B cell (primary cell): Measurements from ENCODE around the gene ST6GALNAC2. TPM values are rescaled to one million over a fixed set of nuclear protein-coding genes. Genes with fewer than 3 reads are reported as not detected.

Experiments used
- ATAC-seq: fragments of 200-7000 bp; cut with Tn5 transposase; one replicate; pipeline ENCODE4 v1.10.0; 2021; ENCODE audit warnings: low read depth, mild to moderate bottlenecking, moderate number of reproducible peaks, moderate library complexity
- CTCF ChIA-PET: fragments of 350-600 bp; sonication (Branson Sonifier 250); formaldehyde crosslinking; loops from one replicate; lab custom pipeline; 2021; ENCODE audit warnings: antibody characterized with exemption, inconsistent platforms; lab: Charles Lee
- POLR2A ChIA-PET: fragments of 350-600 bp; sonication (Branson Sonifier 250); formaldehyde crosslinking; loops from one replicate; lab custom pipeline; 2021; ENCODE audit warnings: antibody characterized with exemption; lab: Charles Lee
- DNase-seq: peaks from one replicate; pipeline ENCODE4 v3.0.0; 2013
- H2AFZ ChIP-seq: 2 replicates; pipeline ENCODE4 v1.6.1; 2012; ENCODE audit warnings: mild to moderate bottlenecking, low read depth, low read length; ENCODE audit not compliant: insufficient read depth, poor library complexity, severe bottlenecking
- H3K27ac ChIP-seq, 2 donors: 1 replicate in 1 of 2; 2 replicates in 1 of 2; pipeline ENCODE4 v1.5.1; 2012 to 2013; ENCODE audit warnings: low read length in 2 of 2, mild to moderate bottlenecking in 2 of 2, moderate library complexity in 1 of 2
- H3K27me3 ChIP-seq, 4 experiments: fragments of 200-600 bp in 1 of 4; sonication (generic) in 1 of 4; replicated peaks in 1 of 4; 1 replicate in 2 of 4; 2 replicates in 2 of 4; pipeline versions ENCODE4 v1.6.1 to v1.7.0; 2013 to 2016; ENCODE audit warnings: low read length in 3 of 4, mild to moderate bottlenecking in 2 of 4, mixed read lengths in 1 of 4, moderate library complexity in 1 of 4; ENCODE audit not compliant: insufficient read depth in 4 of 4, control insufficient read depth in 3 of 4; ENCODE audit errors: control extremely low read depth in 1 of 4
- H3K36me3 ChIP-seq, 2 experiments: replicated peaks in 1 of 2; 1 replicate in 1 of 2; 2 replicates in 1 of 2; pipeline versions ENCODE4 v1.6.1 to v1.7.1; 2013; ENCODE audit warnings: low read length in 1 of 2; ENCODE audit not compliant: insufficient read depth in 2 of 2, control insufficient read depth in 1 of 2; ENCODE audit errors: control extremely low read depth in 1 of 2, extremely low read depth in 1 of 2
- H3K4me1 ChIP-seq, 2 donors: fragments of 200-600 bp in 1 of 2; sonication (generic) in 1 of 2; 1 replicate in 1 of 2; 2 replicates in 1 of 2; pipeline versions ENCODE4 v1.5.1 to v1.6.1; 2013 to 2017; ENCODE audit warnings: low read length in 2 of 2; ENCODE audit not compliant: control insufficient read depth in 2 of 2, insufficient read depth in 2 of 2
- H3K4me2 ChIP-seq: replicated peaks from 2 replicates; pipeline ENCODE3; 2012; ENCODE audit warnings: mild to moderate bottlenecking, low read depth, low read length; ENCODE audit not compliant: poor library complexity, severe bottlenecking
- H3K4me3 ChIP-seq, 5 experiments: fragments of 200-600 bp in 1 of 5; sonication (generic) in 1 of 5; 1 replicate in 3 of 5; 2 replicates in 2 of 5; pipeline versions ENCODE4 v1.5.1 to v1.7.0; 2011 to 2016; ENCODE audit warnings: low read length in 4 of 5, mild to moderate bottlenecking in 4 of 5, low read depth in 2 of 5, control low read depth in 1 of 5, moderate library complexity in 1 of 5; ENCODE audit not compliant: insufficient read depth in 1 of 5; ENCODE audit errors: control extremely low read depth in 1 of 5, extremely low read depth in 1 of 5
- H3K79me2 ChIP-seq: fragments of 200-600 bp; sonication (generic); one replicate; pipeline ENCODE4 v1.6.0; 2016; ENCODE audit warnings: low read length; ENCODE audit not compliant: control insufficient read depth, insufficient read depth
- H3K9ac ChIP-seq: fragments of 200-600 bp; sonication (generic); 2 replicates; pipeline ENCODE4 v1.6.1; 2017; ENCODE audit warnings: mild to moderate bottlenecking, low read length, moderate library complexity
- H3K9me3 ChIP-seq, 3 donors: one replicate each; pipeline versions ENCODE4 v1.6.1 to v1.7.1; 2013; ENCODE audit warnings: low read length in 2 of 3; ENCODE audit not compliant: control insufficient read depth in 2 of 3, insufficient read depth in 1 of 3; ENCODE audit errors: control extremely low read depth in 1 of 3
- H4K20me1 ChIP-seq: 2 replicates; pipeline ENCODE4 v1.6.0; 2012; ENCODE audit warnings: mild to moderate bottlenecking, low read length; ENCODE audit not compliant: insufficient read depth, control insufficient read depth, poor library complexity, severe bottlenecking
- H3K27ac Mint-ChIP-seq: one replicate; pipeline ENCODE4 v1.8.0; 2021; ENCODE audit warnings: mixed read lengths
- H3K27me3 Mint-ChIP-seq: one replicate; pipeline ENCODE4 v1.8.0; 2021; ENCODE audit warnings: mixed read lengths
- H3K4me1 Mint-ChIP-seq: one replicate; pipeline ENCODE4 v1.8.0; 2021; ENCODE audit warnings: mixed read lengths
- H3K4me3 Mint-ChIP-seq: one replicate; pipeline ENCODE4 v1.8.0; 2021; ENCODE audit warnings: mixed read lengths
- H3K9me3 Mint-ChIP-seq: one replicate; pipeline ENCODE4 v1.8.0; 2022; ENCODE audit warnings: mixed read lengths; ENCODE audit not compliant: insufficient read depth
- EZH2 ChIP-seq: IDR thresholded peaks from 2 replicates; pipeline ENCODE4 v1.6.1; 2012; ENCODE audit warnings: borderline replicate concordance, low read depth, mild to moderate bottlenecking, moderate library complexity, low read length; ENCODE audit not compliant: insufficient read depth, poor library complexity, severe bottlenecking
- WGBS: methylation state at CpG from one replicate; pipeline ENCODE4 v1.1.5; 2013; ENCODE audit warnings: missing lambda C conversion rate; ENCODE audit not compliant: insufficient coverage; 5-methylcytosine and 5-hydroxymethylcytosine counted together
- intact Hi-C: fragments of 100-400 bp; cut with micrococcal nuclease; formaldehyde crosslinking; loops from one replicate; pipeline ENCODE4 v1.10.0; 2022
- polyA plus RNA-seq: library from polyadenylated mRNA; depleted of rRNA; stranded (reverse); fragments of >200 nt; gene quantifications from 2 replicates; pipeline ENCODE4 v1.2.3, GENCODE V29; 2012
- total RNA-seq, 2 donors: library from RNA; stranded (reverse); fragments of 120-200 nt in 1 of 2; gene quantifications; 1 replicate in 1 of 2; 2 replicates in 1 of 2; pipeline versions ENCODE4 v1.2.3 to v1.2.4, GENCODE V29; 2013 to 2022
- TF ChIP-seq, protein P1 (sequence below): fragments of 200-600 bp; IDR thresholded peaks from one replicate; pipeline ENCODE4 v1.8.0; 2022; ENCODE audit warnings: antibody characterized with exemption, mild to moderate bottlenecking

Gene ST6GALNAC2
- total and polyA plus RNA-seq, 2 donors (not counting 1 experiment from before 2014, with no cell fraction given), result 0.58 to 2.7 TPM

DNA sequence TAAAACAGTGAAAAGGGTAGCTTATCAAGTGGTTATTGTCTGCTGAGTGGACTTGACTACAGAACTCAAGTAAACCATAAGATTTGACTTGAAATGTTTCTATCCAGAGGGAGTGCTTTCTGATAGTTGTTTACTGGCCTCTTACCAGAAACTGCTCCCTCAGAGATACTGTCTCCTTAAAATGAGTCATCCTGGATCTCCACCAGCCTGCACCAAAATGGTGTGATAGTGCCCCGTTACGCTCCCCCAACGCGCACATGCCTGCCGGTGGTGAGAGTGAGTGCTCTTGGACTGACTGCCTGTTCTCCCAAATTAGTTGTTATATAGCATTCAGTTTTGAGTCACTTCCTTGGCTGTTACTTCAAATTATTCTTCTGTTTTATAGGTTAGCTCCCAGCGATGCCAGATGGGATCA lies 22.9 kb downstream of the ST6GALNAC2 start:
- Histone ChIP-seq H3K4me1 (peaks cover 20 to 34% of the 10 kb centered on the region in 2 donors), H3K79me2 (peaks cover 33% of the 10 kb centered on the region), H3K9ac (no peak overlapping the region), H4K20me1 (peaks cover 38% of the 10 kb centered on the region), H3K4me3 (no peak overlapping the region), H3K27ac (no peak overlapping the region), H3K9me3 (no peaks in the 10 kb centered on the region), H3K36me3 (peaks cover 1 to 38% of the 10 kb centered on the region in 2 experiments), H2AFZ (no peak overlapping the region), H3K4me2 (no peak overlapping the region), H3K27me3 (no peaks in the 10 kb centered on the region)
- DNase-seq, result no peak
- POLR2A ChIA-PET, result no interaction called here
- Mint-ChIP-seq H3K27ac (peak overlapping the region; percentile 2), H3K9me3 (no peaks in the 10 kb centered on the region), H3K4me3 (no peak overlapping the region), H3K4me1 (peaks cover 55% of the 10 kb centered on the region), H3K27me3 (no peaks in the 10 kb centered on the region)
- ATAC-seq, result no peak
- CTCF ChIA-PET, result interaction anchor here (0.6 to 7.1 kb wide), 2 partner anchors 25 to 61 kb away, joined by 5 to 84 read pairs; no protein-coding TSS in a partner anchor
- WGBS, result no CpG with 5 or more reads among the region's 6 CpGs
- intact Hi-C loops, result no loop called here
- TF ChIP-seq, protein P1, sequence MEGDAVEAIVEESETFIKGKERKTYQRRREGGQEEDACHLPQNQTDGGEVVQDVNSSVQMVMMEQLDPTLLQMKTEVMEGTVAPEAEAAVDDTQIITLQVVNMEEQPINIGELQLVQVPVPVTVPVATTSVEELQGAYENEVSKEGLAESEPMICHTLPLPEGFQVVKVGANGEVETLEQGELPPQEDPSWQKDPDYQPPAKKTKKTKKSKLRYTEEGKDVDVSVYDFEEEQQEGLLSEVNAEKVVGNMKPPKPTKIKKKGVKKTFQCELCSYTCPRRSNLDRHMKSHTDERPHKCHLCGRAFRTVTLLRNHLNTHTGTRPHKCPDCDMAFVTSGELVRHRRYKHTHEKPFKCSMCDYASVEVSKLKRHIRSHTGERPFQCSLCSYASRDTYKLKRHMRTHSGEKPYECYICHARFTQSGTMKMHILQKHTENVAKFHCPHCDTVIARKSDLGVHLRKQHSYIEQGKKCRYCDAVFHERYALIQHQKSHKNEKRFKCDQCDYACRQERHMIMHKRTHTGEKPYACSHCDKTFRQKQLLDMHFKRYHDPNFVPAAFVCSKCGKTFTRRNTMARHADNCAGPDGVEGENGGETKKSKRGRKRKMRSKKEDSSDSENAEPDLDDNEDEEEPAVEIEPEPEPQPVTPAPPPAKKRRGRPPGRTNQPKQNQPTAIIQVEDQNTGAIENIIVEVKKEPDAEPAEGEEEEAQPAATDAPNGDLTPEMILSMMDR, result no peak
- TF ChIP-seq EZH2, result no peak

- H2AFZ ChIP-seq, result no peak overlapping the region
- intact Hi-C loops, result no loop called here
- H3K79me2 ChIP-seq, result peaks cover 40% of the 10 kb centered on the region
- peaks cover 55% of the 10 kb centered on the region for H3K4me1 Mint-ChIP-seq
- peaks cover 29% of the 10 kb centered on the region for H4K20me1 ChIP-seq
- TF ChIP-seq, protein P1, result no peak
- H3K4me1 ChIP-seq, result peaks cover 12 to 33% of the 10 kb centered on the region in 2 donors
- H3K9ac ChIP-seq, result no peak overlapping the region
- no peak overlapping the region for H3K27ac ChIP-seq
- ChIA-PET POLR2A (interaction anchor here (0.7 kb wide), 1 partner anchor 368 kb away, joined by 4 read pairs; no protein-coding TSS in a partner anchor), CTCF (interaction anchor here (1.2 to 7.1 kb wide), 4 partner anchors 24 to 152 kb away, joined by 3 to 84 read pairs (median 6); partner anchors contain the start of gene ST6GALNAC2)
- H3K4me3 Mint-ChIP-seq, result peak overlapping the region; percentile 2
- H3K4me2 ChIP-seq, result no peak overlapping the region
- 90% methylated on average over 4 of the region's 5 CpGs for WGBS
- no peaks in the 10 kb centered on the region for H3K27me3 ChIP-seq
- H3K4me3 ChIP-seq, result no peak overlapping the region
- DNase-seq, result no peak
- H3K9me3 Mint-ChIP-seq, result no peaks in the 10 kb centered on the region
- ATAC-seq, result no peak
- H3K27ac Mint-ChIP-seq, result peak overlapping the region; percentile 26
- H3K27me3 Mint-ChIP-seq, result no peaks in the 10 kb centered on the region
- peaks cover 1 to 38% of the 10 kb centered on the region in 2 experiments for H3K36me3 ChIP-seq
- H3K9me3 ChIP-seq, result no peaks in the 10 kb centered on the region
Observed at GRCh38 chr17:76561799-76562268, 23.8 kb downstream of the ST6GALNAC2 start.
